H1 (cell line): ENCODE results near the gene SLC4A1.

Source experiments
- BRCA1 ChIP-seq: IDR thresholded peaks from 2 replicates; pipeline ENCODE4 v1.6.1; 2012; ENCODE audit warnings: low read depth, low read length, improper control_type of control experiment
- RAD21 ChIP-seq, 2 experiments: IDR thresholded peaks in 1 of 2; conservative IDR thresholded peaks in 1 of 2; 2 replicates each; pipeline ENCODE4 v1.6.1; 2011; ENCODE audit warnings: low read depth in 2 of 2, low read length in 2 of 2, improper control_type of control experiment in 1 of 2, inconsistent platforms in 1 of 2, mild to moderate bottlenecking in 1 of 2, moderate library complexity in 1 of 2
- TF ChIP-seq, protein P1 (sequence below): IDR thresholded peaks from 2 replicates; pipeline ENCODE4 v1.6.1; 2012; ENCODE audit warnings: inconsistent platforms
- TF ChIP-seq, protein P2 (sequence below): IDR thresholded peaks from 2 replicates; pipeline ENCODE4 v1.6.1; 2011; ENCODE audit warnings: low read depth, mild to moderate bottlenecking, low read length; ENCODE audit not compliant: insufficient read depth
- TF ChIP-seq, protein P3 (sequence below), 3 experiments: IDR thresholded peaks; 1 replicate in 2 of 3; 2 replicates in 1 of 3; pipeline versions ENCODE4 v1.5.1 to v1.6.1; 2011; ENCODE audit warnings: low read length in 3 of 3, mild to moderate bottlenecking in 3 of 3, inconsistent platforms in 2 of 3, low read depth in 1 of 3, moderate library complexity in 1 of 3; ENCODE audit not compliant: insufficient read depth in 1 of 3; ENCODE audit errors: control extremely low read depth in 1 of 3

DNA sequence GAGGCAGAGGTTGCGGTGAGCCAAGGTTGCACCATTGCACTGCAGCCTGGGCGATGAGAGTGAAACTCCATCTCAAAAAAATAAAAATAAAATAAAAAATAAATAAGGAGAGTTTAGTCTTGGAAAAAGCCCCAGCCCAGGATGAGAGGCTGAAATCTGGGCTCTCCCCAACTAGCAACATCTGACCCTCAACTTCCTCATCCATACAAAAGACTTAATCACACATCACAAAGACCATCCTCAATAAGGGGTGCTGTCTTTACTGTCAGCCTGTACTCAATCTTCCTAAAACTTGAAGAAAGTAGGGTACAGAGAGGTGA lies 11.4 kb upstream of the SLC4A1 start:
- TF ChIP-seq, protein P1, sequence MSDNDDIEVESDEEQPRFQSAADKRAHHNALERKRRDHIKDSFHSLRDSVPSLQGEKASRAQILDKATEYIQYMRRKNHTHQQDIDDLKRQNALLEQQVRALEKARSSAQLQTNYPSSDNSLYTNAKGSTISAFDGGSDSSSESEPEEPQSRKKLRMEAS = no peak
- no peak for TF ChIP-seq BRCA1
- TF ChIP-seq RAD21 (IDR thresholded peaks at IDR 0.05 in 1 of 2, conservative IDR thresholded peaks at IDR 0.05 in 1 of 2; ENCODE audit: low read depth in 2 of 2, low read length in 2 of 2) = no peak
- TF ChIP-seq, protein P2, sequence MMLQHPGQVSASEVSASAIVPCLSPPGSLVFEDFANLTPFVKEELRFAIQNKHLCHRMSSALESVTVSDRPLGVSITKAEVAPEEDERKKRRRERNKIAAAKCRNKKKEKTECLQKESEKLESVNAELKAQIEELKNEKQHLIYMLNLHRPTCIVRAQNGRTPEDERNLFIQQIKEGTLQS = no peak
- TF ChIP-seq, protein P3, sequence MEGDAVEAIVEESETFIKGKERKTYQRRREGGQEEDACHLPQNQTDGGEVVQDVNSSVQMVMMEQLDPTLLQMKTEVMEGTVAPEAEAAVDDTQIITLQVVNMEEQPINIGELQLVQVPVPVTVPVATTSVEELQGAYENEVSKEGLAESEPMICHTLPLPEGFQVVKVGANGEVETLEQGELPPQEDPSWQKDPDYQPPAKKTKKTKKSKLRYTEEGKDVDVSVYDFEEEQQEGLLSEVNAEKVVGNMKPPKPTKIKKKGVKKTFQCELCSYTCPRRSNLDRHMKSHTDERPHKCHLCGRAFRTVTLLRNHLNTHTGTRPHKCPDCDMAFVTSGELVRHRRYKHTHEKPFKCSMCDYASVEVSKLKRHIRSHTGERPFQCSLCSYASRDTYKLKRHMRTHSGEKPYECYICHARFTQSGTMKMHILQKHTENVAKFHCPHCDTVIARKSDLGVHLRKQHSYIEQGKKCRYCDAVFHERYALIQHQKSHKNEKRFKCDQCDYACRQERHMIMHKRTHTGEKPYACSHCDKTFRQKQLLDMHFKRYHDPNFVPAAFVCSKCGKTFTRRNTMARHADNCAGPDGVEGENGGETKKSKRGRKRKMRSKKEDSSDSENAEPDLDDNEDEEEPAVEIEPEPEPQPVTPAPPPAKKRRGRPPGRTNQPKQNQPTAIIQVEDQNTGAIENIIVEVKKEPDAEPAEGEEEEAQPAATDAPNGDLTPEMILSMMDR (IDR thresholded peaks at IDR 0.05; ENCODE audit: control extremely low read depth in 1 of 3, insufficient read depth in 1 of 3, low read depth in 1 of 3, low read length in 3 of 3) = no peak
